Lower leg skin (tissue), 4 donors: ENCODE results near the gene MKNK1. TPM values are rescaled to one million over a fixed set of nuclear protein-coding genes. Genes with fewer than 3 reads are reported as not detected.

Experiments
- DNase-seq, 2 donors: peaks; one replicate each; pipeline ENCODE4 v3.0.0-alpha.2; 2019; ENCODE audit warnings: low spot score in 2 of 2
- H3K4me3 ChIP-seq: fragments of 200-600 bp; sonication (generic); 2 replicates; pipeline ENCODE4 v1.5.1; 2017; ENCODE audit warnings: mild to moderate bottlenecking, low read depth; ENCODE audit not compliant: poor library complexity, severe bottlenecking
- POLR2A ChIP-seq, 2 donors: fragments of 450-650 bp; IDR thresholded peaks; one replicate each; pipeline ENCODE4 v1.6.1; 2016 to 2017; ENCODE audit warnings: antibody characterized with exemption in 2 of 2, mild to moderate bottlenecking in 1 of 2, moderate library complexity in 1 of 2
- WGBS, 2 donors: methylation state at CpG; one replicate each; pipeline ENCODE4 v1.1.5; 2018; 5-methylcytosine and 5-hydroxymethylcytosine counted together
- intact Hi-C: fragments of 100-400 bp; cut with DNase I; formaldehyde crosslinking; loops from one replicate; pipeline ENCODE4 v1.15.0; 2023; ENCODE audit warnings: low total_unique reads
- total RNA-seq, 4 donors: library from RNA; depleted of rRNA; stranded (reverse); fragments of >200 nt; gene quantifications; one replicate each; pipeline ENCODE4 v1.1.0, GENCODE V29; 2016
- TF ChIP-seq, protein P1 (sequence below), 3 donors: fragments of 450-650 bp; IDR thresholded peaks; one replicate each; pipeline ENCODE4 v1.5.1; 2016; ENCODE audit warnings: antibody characterized with exemption in 3 of 3, mild to moderate bottlenecking in 3 of 3, moderate library complexity in 2 of 3

Gene MKNK1
- total RNA-seq, 4 donors from 2014 or later, result 9.6 to 23.0 (median 13.7) TPM

DNA sequence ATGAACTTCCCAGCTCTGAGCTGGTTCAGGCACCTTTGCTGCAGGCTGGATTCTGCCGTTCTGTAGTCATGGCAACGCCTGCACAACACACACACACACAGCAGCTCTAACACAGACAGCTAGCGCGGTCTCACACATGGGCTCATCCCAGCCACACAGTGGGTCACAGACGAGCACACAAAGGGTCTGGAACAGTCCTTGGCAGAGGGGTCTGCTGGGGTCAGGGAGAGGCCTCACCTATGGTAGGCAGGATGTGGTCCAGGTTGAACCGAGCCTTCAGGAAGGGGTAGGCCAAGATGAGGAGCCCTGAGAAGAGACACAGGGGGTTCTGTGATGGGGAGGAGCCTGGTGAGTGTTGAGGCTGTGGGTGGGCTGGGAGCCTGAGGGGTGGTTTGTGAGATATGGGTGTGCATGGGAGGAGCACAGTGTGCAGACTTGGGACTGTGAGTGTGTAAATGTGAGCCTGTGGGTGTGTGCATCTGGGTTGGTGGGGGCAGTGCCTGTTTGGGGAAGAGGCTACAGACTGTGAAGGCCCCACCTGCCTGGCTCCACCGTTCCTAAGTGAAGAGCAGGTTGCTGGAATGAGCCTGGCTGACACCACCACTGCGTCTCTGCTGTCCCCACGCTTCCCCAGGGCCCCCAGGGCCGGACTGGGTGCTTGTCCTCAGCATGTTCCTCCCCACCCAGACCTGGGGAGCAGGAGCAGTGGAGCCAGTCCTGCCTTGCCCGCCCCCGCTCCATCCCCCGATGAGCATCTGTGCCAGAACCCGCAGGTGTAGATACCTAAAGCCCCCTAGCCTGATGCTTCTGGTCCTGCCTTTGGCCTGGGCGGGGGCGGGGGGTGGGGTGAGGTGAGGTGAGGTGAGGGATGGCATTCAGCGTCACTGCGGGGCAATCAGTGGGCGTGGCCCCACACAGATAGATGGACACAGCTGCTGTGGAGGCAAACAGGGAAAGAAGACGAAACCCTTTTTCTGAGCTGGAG lies 54.1 kb downstream of the MKNK1 start:
- WGBS, 2 donors, result 33 to 46% methylated on average over 12 to 15 of the region's 20 CpGs
- TF ChIP-seq, protein P1, sequence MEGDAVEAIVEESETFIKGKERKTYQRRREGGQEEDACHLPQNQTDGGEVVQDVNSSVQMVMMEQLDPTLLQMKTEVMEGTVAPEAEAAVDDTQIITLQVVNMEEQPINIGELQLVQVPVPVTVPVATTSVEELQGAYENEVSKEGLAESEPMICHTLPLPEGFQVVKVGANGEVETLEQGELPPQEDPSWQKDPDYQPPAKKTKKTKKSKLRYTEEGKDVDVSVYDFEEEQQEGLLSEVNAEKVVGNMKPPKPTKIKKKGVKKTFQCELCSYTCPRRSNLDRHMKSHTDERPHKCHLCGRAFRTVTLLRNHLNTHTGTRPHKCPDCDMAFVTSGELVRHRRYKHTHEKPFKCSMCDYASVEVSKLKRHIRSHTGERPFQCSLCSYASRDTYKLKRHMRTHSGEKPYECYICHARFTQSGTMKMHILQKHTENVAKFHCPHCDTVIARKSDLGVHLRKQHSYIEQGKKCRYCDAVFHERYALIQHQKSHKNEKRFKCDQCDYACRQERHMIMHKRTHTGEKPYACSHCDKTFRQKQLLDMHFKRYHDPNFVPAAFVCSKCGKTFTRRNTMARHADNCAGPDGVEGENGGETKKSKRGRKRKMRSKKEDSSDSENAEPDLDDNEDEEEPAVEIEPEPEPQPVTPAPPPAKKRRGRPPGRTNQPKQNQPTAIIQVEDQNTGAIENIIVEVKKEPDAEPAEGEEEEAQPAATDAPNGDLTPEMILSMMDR (IDR thresholded peaks at IDR 0.05), result no peak
- no peak for TF ChIP-seq POLR2A (IDR thresholded peaks at IDR 0.05)
- no peak overlapping the region for H3K4me3 ChIP-seq
- intact Hi-C loops, result no loop called here
- DNase-seq, result no peak

DNA sequence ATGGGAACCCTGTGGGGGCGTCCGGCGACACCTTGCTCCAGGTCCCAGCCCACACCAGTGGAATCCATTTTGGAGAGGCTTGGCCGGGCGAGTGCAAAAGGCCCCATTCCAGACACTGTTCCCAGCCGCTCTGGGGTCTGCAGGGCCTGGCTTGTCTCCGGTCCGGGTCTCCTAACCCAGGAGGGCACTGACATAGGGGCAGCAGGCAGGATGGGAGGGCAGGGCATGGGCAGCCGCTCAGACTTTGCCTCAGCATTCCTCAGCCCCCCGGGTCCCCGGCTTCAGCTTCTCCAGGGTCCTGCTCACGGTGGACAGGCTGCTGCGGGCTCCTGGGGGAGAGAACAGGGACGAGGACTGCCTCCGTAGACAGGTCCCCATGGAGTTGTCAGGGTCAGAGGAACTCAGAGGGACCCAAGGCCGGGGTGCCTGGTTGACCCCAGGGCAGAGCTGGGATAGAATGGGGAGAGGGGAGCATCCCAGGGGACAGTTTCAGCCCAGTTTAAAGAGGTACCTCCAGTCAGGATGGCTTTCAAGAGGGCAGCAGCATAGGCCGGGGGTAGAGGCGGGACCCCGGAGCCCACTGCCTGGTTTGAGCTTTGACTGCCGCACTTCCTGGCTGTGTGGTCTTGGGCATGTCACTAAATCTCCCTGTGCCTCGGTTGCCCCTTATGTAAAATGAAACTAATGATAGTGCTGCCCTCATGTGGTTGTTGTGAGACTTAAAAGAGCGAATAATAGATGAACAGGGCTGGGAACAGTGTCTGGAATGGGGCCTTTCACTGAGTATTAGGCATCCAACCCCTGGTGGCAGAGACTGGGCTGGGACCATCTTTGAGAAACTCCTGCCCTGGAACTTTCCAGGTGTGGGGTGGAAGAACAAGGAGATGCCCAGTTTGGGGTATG lies 56.3 kb downstream of the MKNK1 start:
- H3K4me3 ChIP-seq, result no peak overlapping the region
- DNase-seq, result no peak
- intact Hi-C loops, result no loop called here
- 78 to 84% methylated on average over 19 to 22 of the region's 22 CpGs for WGBS, 2 donors
- no peak for TF ChIP-seq POLR2A (IDR thresholded peaks at IDR 0.05)
- TF ChIP-seq, protein P1 (IDR thresholded peaks at IDR 0.05), result no peak

DNA sequence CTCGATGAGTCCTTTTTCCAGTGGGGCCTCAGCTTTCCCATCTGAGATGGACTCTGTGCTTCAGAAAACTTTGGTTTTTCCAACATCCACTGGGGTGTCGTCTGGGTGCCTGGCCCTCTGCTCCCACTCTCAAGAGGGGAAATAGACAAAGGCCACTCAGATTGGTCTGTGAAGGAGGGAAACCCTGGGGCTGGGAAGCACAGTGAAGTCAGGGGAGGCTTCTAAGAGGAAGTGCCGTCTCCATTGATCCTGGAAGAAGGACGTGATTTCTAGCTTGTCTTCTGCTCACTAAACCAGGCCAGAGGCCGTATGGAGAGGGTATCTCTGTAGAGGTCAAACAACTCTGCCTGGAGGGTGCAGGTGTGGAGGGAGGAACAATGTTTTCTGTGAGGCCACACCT lies 57.9 kb downstream of the MKNK1 start:
- no peak for TF ChIP-seq POLR2A (IDR thresholded peaks at IDR 0.05)
- TF ChIP-seq, protein P1 (IDR thresholded peaks at IDR 0.05), result no peak

DNA sequence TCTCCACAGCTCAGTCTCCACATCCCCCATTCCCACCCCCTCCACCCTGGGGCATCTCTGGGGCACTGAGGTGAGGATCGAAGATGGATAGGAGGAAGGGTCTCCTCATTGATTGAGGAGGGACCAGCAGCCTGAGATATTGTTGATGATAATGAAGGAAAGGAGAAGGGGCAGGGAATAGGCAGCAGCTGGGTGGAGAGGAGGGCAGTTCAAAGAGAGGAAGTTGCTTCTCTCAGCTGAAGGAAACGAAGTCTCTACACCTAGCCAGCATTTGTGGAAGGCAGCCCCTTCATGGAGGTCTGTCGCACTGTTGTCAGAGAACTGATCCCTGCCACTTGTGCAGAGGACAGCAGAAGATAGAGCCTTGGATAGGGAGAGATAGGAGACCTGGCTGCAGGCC lies 58.3 kb downstream of the MKNK1 start:
- intact Hi-C loops, result no loop called here
- WGBS, 2 donors, result 78 to 81% methylated on average over 3 of the region's 3 CpGs
- no peak overlapping the region for H3K4me3 ChIP-seq
- TF ChIP-seq POLR2A (IDR thresholded peaks at IDR 0.05), result no peak
- TF ChIP-seq, protein P1 (IDR thresholded peaks at IDR 0.05), result no peak
- DNase-seq, result no peak

More for the DNA sequence above, 57.9 kb downstream of the MKNK1 start:
- WGBS, 2 donors, result 71 to 72% methylated on average over 5 of the region's 5 CpGs
- no peak overlapping the region for H3K4me3 ChIP-seq
- intact Hi-C loops, result no loop called here
- no peak for DNase-seq

DNA sequence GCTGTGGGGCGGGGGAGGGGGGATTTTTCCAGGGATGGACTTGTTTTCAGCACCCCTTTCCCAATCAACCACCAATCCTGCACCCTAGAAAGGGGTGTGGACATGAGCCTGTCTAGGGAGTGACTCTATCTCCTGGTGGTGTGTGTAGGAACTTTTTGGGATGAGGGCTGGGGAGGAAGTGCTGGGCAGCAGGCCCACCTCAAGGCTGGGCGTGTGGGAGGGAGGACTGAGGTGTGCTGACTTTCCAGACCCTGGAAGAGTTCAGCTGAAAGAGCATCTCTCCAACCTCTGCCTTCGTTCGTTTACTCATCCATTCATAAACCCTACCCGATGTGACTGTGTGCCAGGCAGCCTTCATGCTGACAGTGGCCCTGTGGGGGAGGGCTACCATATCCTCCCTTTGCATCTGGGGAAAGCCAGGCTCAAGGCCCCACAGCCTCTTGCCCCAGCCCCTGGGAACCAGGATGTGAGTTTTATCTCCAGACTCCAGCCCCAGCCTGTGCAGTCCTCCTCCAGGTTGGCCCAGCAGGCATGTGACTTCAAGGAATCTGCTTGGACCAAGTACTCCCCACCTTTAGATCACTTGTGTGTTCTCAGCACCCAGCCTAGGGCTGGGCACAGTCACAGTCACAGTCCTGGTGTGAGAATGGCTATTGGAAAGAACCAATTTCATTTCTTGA lies 59.4 kb downstream of the MKNK1 start:
- 54 to 67% methylated on average over 5 of the region's 5 CpGs for WGBS, 2 donors
- no peak for TF ChIP-seq POLR2A (IDR thresholded peaks at IDR 0.05)
- TF ChIP-seq, protein P1 (IDR thresholded peaks at IDR 0.05), result no peak
- H3K4me3 ChIP-seq, result no peak overlapping the region
- intact Hi-C loops, result no loop called here
- no peak for DNase-seq
